ENCODE data around the gene PLCL1.

The PLCL1 gene

GRCh38 chr2:198134293-198134955, 330.0 kb downstream of the PLCL1 start:
- no peak for DNase-seq

- no peak for DNase-seq
These were observed 331.1 kb downstream of the PLCL1 start for GRCh38 chr2:198135481-198135934.

- DNase-seq, result no peak
These were observed 331.7 kb downstream of the PLCL1 start for GRCh38 chr2:198136142-198136541.

GRCh38 chr2:198137733-198138132, 333.3 kb downstream of the PLCL1 start:
- DNase-seq, result no peak

GRCh38 chr2:198141726-198142125, 337.3 kb downstream of the PLCL1 start:
- DNase-seq, result no peak

- no peak for DNase-seq
These were observed 338.8 kb downstream of the PLCL1 start for GRCh38 chr2:198143156-198143555.

GRCh38 chr2:198143793-198144192, 339.4 kb downstream of the PLCL1 start:
- no peak for DNase-seq

GRCh38 chr2:198144660-198145059, 340.3 kb downstream of the PLCL1 start:
- peak in 1 of 5 donors; percentile 1 for DNase-seq

- DNase-seq, result no peak
These were observed 342.1 kb downstream of the PLCL1 start for GRCh38 chr2:198146346-198146940.

GRCh38 chr2:198157314-198157713, 352.9 kb downstream of the PLCL1 start:
- no peak for DNase-seq

- DNase-seq, result no peak
These were observed 356.8 kb downstream of the PLCL1 start for GRCh38 chr2:198161151-198161550.

GRCh38 chr2:198162276-198162675, 357.9 kb downstream of the PLCL1 start:
- no peak for DNase-seq

- no peak for DNase-seq
These were observed 360.4 kb downstream of the PLCL1 start for GRCh38 chr2:198164843-198165242.

- DNase-seq, result no peak
These were observed 360.9 kb downstream of the PLCL1 start for GRCh38 chr2:198165289-198165688.

GRCh38 chr2:198167346-198167745, 363.0 kb downstream of the PLCL1 start:
- no peak for DNase-seq

GRCh38 chr2:198168651-198169050, 364.3 kb downstream of the PLCL1 start:
- DNase-seq, result no peak

GRCh38 chr2:198173242-198173641, 368.8 kb downstream of the PLCL1 start:
- no peak for DNase-seq

GRCh38 chr2:198173864-198174263, 369.5 kb downstream of the PLCL1 start:
- DNase-seq, result no peak

GRCh38 chr2:198175271-198175670, 370.9 kb downstream of the PLCL1 start:
- DNase-seq, result no peak

GRCh38 chr2:198177040-198177439, 372.6 kb downstream of the PLCL1 start:
- no peak for DNase-seq

- no peak for DNase-seq
These were observed 374.4 kb downstream of the PLCL1 start for GRCh38 chr2:198178766-198179165.

- no peak for DNase-seq
These were observed 381.9 kb downstream of the PLCL1 start for GRCh38 chr2:198186257-198186656.

- DNase-seq, result no peak
These were observed 383.4 kb downstream of the PLCL1 start for GRCh38 chr2:198187841-198188240.

GRCh38 chr2:198188982-198189381, 384.6 kb downstream of the PLCL1 start:
- no peak for DNase-seq

GRCh38 chr2:198191651-198192050, 387.3 kb downstream of the PLCL1 start:
- DNase-seq, result no peak

Measured in T-helper 1 cell (primary cell).